Measurements from ENCODE around the gene PDE4A. TPM values are rescaled to one million over a fixed set of nuclear protein-coding genes. Genes with fewer than 3 reads are reported as not detected.

The PDE4A gene
- total RNA-seq, 1 donor from 2014 or later, result 18.8 TPM

DNA sequence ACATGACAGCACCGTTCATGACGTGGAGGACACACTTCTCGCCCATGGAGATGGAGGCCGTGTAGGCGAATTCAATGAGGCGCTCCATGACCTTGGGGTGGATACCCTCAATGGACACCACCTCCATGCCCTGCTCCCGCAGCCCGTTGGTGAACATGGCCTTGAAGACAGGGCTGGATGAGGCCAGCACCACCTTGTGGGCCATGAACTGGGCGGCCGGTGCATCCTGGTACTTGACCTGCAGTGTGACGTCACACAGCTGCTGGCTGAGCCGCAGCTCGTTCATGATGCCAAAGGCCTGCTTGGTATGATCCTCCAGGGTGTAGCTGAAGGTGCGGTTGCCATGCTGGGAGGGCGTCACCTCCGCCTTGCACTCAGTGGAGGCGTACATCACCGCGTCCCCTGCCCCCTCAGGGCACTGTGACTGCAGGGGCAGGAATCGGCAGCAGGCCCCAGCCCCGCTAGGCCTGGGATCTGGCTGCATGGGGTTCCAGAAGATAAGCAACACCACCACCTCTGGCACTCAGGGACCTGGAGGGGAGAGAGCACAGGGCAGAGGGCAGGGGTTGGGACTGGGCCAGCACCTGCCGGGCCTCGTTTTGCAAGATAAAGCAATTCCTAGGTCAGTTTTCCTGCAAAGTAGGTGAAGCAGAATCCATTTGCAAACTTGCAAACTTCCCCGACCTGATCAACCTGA lies 79.4 kb downstream of the PDE4A start:
- no peak for DNase-seq (ENCODE audit: low spot score)
- peaks cover 28% of the 10 kb centered on the region for H3K4me1 Mint-ChIP-seq (ENCODE audit: low read depth)
- no peak overlapping the region for H3K4me3 Mint-ChIP-seq (ENCODE audit: unreplicated experiment)
- H3K27me3 Mint-ChIP-seq (ENCODE audit: low read depth), result no peaks in the 10 kb centered on the region
- H3K9me3 Mint-ChIP-seq (ENCODE audit: low read depth), result no peaks in the 10 kb centered on the region
- H3K36me3 Mint-ChIP-seq (ENCODE audit: low read depth), result peaks cover 12% of the 10 kb centered on the region
- no peak for TF ChIP-seq CTCF (IDR thresholded peaks at IDR 0.05)
- H3K27ac Mint-ChIP-seq (ENCODE audit: unreplicated experiment), result peak overlapping the region; percentile 8

GRCh38 chr19:10500247-10500592 lies 79.9 kb downstream of the PDE4A start:
- Mint-ChIP-seq H3K27ac (ENCODE audit: unreplicated experiment) (peak overlapping the region; percentile 8), H3K4me1 (ENCODE audit: low read depth) (peaks cover 28% of the 10 kb centered on the region), H3K27me3 (ENCODE audit: low read depth) (no peaks in the 10 kb centered on the region), H3K4me3 (ENCODE audit: unreplicated experiment) (no peak overlapping the region), H3K9me3 (ENCODE audit: low read depth) (no peaks in the 10 kb centered on the region), H3K36me3 (ENCODE audit: low read depth) (peaks cover 12% of the 10 kb centered on the region)
- DNase-seq (ENCODE audit: low spot score), result no peak
- no peak for TF ChIP-seq CTCF (IDR thresholded peaks at IDR 0.05)

DNA sequence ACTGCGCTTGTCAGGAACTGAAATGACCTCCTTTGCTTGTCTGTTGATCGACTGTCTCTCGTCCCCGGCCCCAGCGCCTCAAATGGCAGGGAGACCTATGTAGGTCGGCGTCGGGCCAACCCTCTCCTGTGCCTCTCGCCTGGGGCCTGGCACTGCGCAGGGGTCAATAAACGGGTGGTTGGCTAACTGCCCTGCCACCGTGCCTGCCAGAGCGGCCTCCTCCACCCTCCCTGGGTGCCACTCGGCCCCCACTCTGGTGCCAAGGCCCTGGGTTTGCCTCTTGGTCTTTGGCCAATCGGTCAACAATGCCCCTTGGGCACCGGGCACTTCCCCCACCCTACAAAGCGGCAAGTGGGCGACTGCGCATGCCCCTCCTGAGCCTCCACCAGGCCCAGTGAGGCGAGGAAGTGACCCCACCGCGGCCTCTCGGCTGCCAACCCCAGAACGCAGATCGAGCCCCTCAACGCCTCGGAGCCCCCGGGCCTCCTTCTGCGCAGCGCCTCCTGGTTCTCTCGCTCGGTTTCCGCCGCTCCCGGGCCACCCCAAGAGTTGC lies 81.7 kb downstream of the PDE4A start:
- TF ChIP-seq CTCF (IDR thresholded peaks at IDR 0.05), result no peak
- Mint-ChIP-seq H3K9me3 (ENCODE audit: low read depth) (no peaks in the 10 kb centered on the region), H3K4me3 (ENCODE audit: unreplicated experiment) (peak overlapping the region; percentile 80), H3K4me1 (ENCODE audit: low read depth) (peaks cover 28% of the 10 kb centered on the region), H3K36me3 (ENCODE audit: low read depth) (peaks cover 12% of the 10 kb centered on the region), H3K27me3 (ENCODE audit: low read depth) (no peaks in the 10 kb centered on the region), H3K27ac (ENCODE audit: unreplicated experiment) (peak overlapping the region; percentile 81)
- DNase-seq (ENCODE audit: low spot score), result no peak

DNA sequence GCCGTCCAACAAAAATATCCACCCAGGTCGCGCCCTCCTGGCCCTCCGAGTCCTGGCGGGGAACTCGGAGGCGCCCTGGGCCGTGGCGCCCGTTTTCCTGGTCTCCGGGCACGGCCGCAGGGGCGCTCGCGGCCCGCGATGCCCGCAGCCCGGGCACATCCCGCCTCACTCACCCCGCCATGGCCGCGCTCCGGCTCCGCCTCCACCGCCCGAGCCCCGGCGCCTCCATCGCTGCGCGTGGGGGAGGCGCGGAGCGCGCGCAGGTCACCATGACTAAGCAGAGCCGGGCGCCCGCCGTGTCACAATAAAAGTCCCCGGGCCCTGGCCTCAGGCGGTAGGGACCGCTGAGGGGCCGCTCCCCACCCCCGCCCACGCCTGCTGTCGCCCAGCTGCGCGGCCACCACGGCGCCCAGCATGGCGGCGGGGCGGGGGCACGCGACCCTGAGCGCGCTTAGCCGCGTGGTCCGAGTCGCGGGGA lies 82.2 kb downstream of the PDE4A start:
- Mint-ChIP-seq H3K36me3 (ENCODE audit: low read depth) (peaks cover 12% of the 10 kb centered on the region), H3K27ac (ENCODE audit: unreplicated experiment) (peak overlapping the region; percentile 81), H3K27me3 (ENCODE audit: low read depth) (no peaks in the 10 kb centered on the region), H3K4me1 (ENCODE audit: low read depth) (peaks cover 28% of the 10 kb centered on the region), H3K4me3 (ENCODE audit: unreplicated experiment) (peak overlapping the region; percentile 80), H3K9me3 (ENCODE audit: low read depth) (no peaks in the 10 kb centered on the region)
- DNase-seq (ENCODE audit: low spot score), result peak; percentile 96
- peak; percentile 51 for TF ChIP-seq CTCF (IDR thresholded peaks at IDR 0.05)

- Mint-ChIP-seq H3K36me3 (ENCODE audit: low read depth) (peaks cover 12% of the 10 kb centered on the region), H3K4me1 (ENCODE audit: low read depth) (peaks cover 28% of the 10 kb centered on the region), H3K27me3 (ENCODE audit: low read depth) (no peaks in the 10 kb centered on the region), H3K9me3 (ENCODE audit: low read depth) (no peaks in the 10 kb centered on the region), H3K27ac (ENCODE audit: unreplicated experiment) (peak within 1 kb of the TSS; percentile 81), H3K4me3 (ENCODE audit: unreplicated experiment) (peak within 1 kb of the TSS; percentile 80)
- TF ChIP-seq CTCF (IDR thresholded peaks at IDR 0.05), result peak; percentile 24
- no peak for DNase-seq (ENCODE audit: low spot score)
These were observed 82.9 kb downstream of the PDE4A start, which contains the start of gene KEAP1 for GRCh38 chr19:10503002-10503789. TSS of gene KEAP1 (minus strand) at chr19:10503356. CDS start at chr19:10500033, 3,323 bp downstream.

Measured in chondrocyte (in vitro differentiated cells).